NB4 (cell line): Measurements from ENCODE around the gene KIAA1217.

Source experiments
- DNase-seq: peaks from one replicate; pipeline ENCODE4 v3.0.0; 2010; ENCODE audit warnings: low read depth
- H3K4me3 ChIP-seq: one replicate; pipeline ENCODE4 v1.5.1; 2011; ENCODE audit warnings: mild to moderate bottlenecking, low read depth, low read length, moderate library complexity
- MYC ChIP-seq: IDR thresholded peaks from 2 replicates; pipeline ENCODE4 v1.6.1; 2011; ENCODE audit warnings: low read depth, low read length
- POLR2A ChIP-seq: IDR thresholded peaks from 2 replicates; pipeline ENCODE4 v1.6.1; 2011; ENCODE audit warnings: mild to moderate bottlenecking; ENCODE audit not compliant: insufficient read length; ENCODE audit errors: extremely low read depth
- TF ChIP-seq, protein P1 (sequence below): IDR thresholded peaks from one replicate; pipeline ENCODE4 v1.5.1; 2012; ENCODE audit warnings: low read depth, low read length
- TF ChIP-seq, protein P2 (sequence below): IDR thresholded peaks from 2 replicates; pipeline ENCODE4 v1.6.1; 2011; ENCODE audit warnings: low read depth, low read length

KIAA1217 gene

DNA sequence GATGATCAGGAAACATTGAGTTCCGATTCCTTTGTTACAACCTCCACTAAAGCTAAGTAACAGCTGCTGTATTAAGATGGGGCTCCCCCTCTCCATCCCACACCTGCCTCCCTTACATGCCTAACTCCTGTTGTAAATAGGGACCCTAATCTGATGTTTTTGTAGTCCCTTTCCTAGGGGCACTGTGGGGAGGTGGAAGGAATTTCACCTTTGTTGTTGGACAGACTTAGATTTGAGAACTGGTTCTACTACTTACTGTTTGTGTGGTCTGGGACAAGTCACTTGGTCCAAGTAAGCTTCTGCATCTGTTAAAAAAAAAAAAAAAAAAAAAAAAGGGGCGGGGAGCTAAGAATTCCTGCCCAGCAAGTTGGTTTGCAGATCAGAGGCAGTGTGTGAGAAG, 42.6 kb downstream of the KIAA1217 start:
- H3K4me3 ChIP-seq = no peak overlapping the region
- TF ChIP-seq, protein P1, sequence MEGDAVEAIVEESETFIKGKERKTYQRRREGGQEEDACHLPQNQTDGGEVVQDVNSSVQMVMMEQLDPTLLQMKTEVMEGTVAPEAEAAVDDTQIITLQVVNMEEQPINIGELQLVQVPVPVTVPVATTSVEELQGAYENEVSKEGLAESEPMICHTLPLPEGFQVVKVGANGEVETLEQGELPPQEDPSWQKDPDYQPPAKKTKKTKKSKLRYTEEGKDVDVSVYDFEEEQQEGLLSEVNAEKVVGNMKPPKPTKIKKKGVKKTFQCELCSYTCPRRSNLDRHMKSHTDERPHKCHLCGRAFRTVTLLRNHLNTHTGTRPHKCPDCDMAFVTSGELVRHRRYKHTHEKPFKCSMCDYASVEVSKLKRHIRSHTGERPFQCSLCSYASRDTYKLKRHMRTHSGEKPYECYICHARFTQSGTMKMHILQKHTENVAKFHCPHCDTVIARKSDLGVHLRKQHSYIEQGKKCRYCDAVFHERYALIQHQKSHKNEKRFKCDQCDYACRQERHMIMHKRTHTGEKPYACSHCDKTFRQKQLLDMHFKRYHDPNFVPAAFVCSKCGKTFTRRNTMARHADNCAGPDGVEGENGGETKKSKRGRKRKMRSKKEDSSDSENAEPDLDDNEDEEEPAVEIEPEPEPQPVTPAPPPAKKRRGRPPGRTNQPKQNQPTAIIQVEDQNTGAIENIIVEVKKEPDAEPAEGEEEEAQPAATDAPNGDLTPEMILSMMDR = no peak
- TF ChIP-seq, protein P2, sequence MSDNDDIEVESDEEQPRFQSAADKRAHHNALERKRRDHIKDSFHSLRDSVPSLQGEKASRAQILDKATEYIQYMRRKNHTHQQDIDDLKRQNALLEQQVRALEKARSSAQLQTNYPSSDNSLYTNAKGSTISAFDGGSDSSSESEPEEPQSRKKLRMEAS = no peak
- TF ChIP-seq MYC = no peak
- no peak for TF ChIP-seq POLR2A
- no peak for DNase-seq

DNA sequence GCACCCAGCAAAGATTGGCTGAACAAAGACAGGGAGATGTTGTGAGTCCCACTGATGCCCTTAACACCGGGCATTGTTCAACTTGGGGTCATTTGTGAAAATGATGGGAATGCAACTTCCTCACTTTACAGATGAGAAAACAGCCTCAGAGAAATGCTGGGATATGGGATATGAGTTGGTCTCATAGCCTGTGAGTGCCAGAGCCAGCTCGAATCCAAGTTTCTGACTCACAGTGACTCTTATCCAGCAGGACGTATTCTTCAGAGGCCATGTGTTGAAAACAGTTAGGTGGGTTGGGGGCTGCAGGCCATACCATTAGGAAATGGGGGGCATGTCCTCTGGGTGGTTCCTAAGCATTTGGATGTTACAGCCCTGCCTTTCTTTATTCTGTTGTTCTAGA, 45.2 kb downstream of the KIAA1217 start:
- H3K4me3 ChIP-seq = no peak overlapping the region
- no peak for DNase-seq
- no peak for TF ChIP-seq MYC
- TF ChIP-seq, protein P1 = no peak
- TF ChIP-seq, protein P2 = no peak
- TF ChIP-seq POLR2A = no peak

DNA sequence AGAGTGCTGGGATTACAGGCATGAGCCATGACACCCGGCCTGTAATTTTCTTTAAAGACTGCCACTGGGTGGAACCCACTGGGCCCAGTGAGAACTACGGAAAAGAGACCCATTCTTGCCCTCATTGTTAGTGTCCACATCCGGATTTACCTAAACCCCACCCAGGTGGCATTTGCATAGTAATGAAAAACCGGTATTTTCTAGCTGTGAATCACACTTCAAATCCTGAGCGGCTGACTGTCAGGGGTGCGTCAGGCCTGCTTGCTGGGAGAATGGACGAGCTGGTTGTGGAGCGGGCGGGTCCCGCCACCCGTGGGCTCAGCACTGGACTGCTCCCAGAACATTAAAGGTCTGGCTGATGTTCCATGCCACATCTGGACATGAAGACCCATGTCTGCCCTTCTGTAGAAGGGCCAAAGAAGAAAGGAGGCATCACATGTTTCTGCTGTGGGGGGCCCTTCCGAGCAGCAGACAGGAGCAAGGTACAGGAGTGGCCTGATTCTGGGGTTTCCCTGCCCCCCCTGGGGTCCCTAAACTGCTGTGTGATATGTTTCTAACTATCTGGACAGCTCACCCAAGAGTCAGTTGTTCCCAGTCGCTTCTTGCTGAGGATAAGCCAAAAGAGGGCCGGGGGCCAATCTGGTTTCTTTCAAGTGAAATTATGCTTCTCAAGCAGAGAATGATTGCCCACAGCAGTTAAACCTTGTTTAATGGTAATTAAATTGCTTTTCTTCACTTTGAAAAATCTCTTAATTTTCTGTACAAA, 46.4 kb downstream of the KIAA1217 start:
- TF ChIP-seq MYC (no peak), POLR2A (no peak)
- TF ChIP-seq, protein P2 = no peak
- TF ChIP-seq, protein P1 = no peak
- H3K4me3 ChIP-seq = no peak overlapping the region
- DNase-seq = no peak

DNA sequence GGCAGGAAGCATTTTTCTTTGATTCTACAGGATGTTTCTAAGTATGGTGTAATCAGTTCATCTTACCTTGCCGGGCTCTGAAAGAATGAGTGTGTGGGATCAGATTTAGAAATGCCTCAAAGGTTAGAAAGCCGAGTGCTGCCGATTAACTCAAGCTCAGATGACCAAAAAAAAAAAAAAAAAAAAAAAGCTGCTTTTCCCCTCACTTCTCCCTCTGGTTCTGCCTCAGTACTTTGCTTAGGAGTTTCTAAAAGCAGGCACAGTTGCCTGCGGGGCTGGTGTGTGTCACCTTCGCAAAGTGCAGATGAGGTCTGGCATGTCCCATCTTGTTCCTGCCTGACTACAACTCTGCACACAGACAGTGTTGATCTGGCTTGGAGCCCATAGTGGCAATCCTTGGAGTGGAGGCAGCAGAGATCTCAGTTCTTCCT, 47.0 kb downstream of the KIAA1217 start:
- H3K4me3 ChIP-seq = no peak overlapping the region
- DNase-seq = no peak
- TF ChIP-seq, protein P2 = no peak
- TF ChIP-seq MYC (no peak), POLR2A (no peak)
- TF ChIP-seq, protein P1 = no peak

DNA sequence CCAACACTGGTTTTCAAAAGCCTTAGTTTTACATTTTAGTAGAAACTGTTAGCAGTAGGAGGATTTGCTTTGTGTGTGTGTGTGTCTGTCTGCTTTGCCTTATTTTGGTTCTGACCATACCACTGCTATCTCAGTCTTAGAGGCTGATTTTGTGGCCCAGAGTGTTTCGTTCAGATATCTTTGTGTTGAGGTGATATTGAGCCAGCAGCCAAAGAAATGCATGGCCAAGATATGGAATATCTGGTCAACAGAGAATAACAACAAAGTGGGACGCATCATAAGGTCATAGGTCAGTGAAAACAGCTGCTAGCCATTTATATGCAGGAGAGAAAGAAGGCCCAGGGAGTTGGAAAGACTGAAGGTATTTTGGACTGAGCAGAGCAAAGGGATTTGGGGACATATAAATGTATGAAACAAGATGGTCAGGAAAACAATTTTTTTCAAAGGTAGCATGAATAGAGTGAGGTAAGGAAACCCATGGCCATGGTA, 47.7 kb downstream of the KIAA1217 start:
- no peak for TF ChIP-seq POLR2A
- TF ChIP-seq MYC = no peak
- TF ChIP-seq, protein P1 = no peak
- TF ChIP-seq, protein P2 = no peak
- H3K4me3 ChIP-seq = no peak overlapping the region
- no peak for DNase-seq

- no peak overlapping the region for H3K4me3 ChIP-seq
- no peak for DNase-seq
- TF ChIP-seq, protein P2 = no peak
- TF ChIP-seq POLR2A (no peak), MYC (no peak)
- TF ChIP-seq, protein P1 = no peak
Observed at GRCh38 chr10:24257588-24257987, 48.6 kb downstream of the KIAA1217 start.
